GM19438 (cell line): ENCODE measurements around the gene HMOX1.
"Not testable (repeated sequence)": the region's sequence is repeated elsewhere in the genome, so short reads cannot be mapped to it uniquely, and the experiment has no call there.

ENCODE experiments used
- ATAC-seq: cut with Tn5 transposase; IDR thresholded peaks from one replicate; pipeline ENCODE4 v1.9.1; 2021; ENCODE audit warnings: low read depth; ENCODE audit not compliant: unreplicated experiment

Gene HMOX1

GRCh38 chr22:35378621-35379020, 2.3 kb upstream of the HMOX1 start:
- ATAC-seq, result no peak

GRCh38 chr22:35379146-35379993, 1.5 kb upstream of the HMOX1 start:
- no peak for ATAC-seq

DNA sequence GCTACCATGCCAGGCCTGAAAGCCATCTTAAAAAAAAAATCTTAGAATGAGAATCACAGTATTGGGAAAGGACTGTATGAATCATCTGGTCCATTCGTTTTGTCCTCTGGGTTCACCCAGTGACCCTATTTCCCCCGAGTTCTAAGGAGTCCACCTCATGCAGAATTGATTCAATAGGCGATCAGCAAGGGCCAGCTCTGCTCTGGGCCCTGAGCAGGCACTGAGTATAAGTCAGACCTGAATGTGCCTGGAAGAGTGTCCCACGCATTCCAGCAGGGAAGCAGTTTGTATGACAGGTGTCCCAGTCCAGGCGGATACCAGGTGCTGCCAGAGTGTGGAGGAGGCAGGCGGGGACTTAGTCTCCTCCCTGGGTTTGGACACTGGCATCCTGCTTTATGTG, 883 bp upstream of the HMOX1 start:
- no peak for ATAC-seq

GRCh38 chr22:35381424-35382009, 621 bp downstream of the HMOX1 start:
- no peak for ATAC-seq

- ATAC-seq, result no peak
Observed at GRCh38 chr22:35383679-35384071, 2.8 kb downstream of the HMOX1 start.

DNA sequence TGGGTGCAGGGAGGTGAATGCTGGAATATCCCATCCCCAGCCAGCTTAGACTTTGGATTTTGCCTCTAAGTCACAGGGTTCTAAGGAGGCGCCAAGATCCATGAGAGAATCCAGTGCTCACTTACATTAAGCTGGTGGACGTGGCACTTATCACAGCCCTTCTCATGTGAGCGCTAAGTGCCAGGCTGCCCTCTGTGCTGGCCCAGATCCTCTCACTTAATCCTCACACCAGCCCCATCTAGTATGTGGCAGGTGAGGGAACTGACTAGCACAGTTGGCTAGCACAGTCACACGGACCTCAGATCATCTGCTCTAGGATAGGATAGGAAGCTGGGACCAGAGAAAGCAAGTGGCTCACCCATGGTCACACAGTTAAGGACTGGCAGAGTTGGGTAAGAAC, 3.6 kb downstream of the HMOX1 start:
- no peak for ATAC-seq

- no peak for ATAC-seq
Observed at GRCh38 chr22:35384975-35385588, 4.2 kb downstream of the HMOX1 start.

DNA sequence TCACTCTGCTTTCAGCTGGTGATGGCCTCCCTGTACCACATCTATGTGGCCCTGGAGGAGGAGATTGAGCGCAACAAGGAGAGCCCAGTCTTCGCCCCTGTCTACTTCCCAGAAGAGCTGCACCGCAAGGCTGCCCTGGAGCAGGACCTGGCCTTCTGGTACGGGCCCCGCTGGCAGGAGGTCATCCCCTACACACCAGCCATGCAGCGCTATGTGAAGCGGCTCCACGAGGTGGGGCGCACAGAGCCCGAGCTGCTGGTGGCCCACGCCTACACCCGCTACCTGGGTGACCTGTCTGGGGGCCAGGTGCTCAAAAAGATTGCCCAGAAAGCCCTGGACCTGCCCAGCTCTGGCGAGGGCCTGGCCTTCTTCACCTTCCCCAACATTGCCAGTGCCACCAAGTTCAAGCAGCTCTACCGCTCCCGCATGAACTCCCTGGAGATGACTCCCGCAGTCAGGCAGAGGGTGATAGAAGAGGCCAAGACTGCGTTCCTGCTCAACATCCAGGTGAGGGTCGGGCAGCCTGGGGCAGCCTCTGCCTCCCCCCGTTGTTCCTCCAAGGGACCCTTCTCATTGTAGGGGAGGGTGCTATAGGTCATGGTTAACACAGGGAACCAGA, 5.9 kb downstream of the HMOX1 start:
- ATAC-seq, result no peak

- no peak for ATAC-seq
Observed at GRCh38 chr22:35390933-35391332, 10.0 kb downstream of the HMOX1 start.

DNA sequence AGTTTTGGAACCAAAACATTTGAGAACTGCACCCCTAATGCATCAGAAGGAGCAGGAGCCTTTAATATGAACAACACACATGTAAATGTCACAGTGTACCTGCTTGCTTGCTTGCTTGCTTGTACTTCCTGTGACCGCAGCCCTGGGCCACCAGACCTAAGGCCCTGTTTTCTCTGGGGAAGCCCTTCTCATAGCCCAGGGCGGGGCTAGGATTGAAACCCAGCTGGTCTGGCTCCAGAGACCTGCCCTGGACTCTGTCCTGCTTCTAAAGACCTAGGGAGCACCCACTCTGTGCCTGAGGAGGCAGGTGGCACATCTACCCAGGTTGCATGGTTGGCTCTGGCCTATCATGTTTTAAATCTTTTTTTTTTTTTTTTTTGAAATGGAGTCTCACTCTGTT, 11.5 kb downstream of the HMOX1 start:
- no peak for ATAC-seq

DNA sequence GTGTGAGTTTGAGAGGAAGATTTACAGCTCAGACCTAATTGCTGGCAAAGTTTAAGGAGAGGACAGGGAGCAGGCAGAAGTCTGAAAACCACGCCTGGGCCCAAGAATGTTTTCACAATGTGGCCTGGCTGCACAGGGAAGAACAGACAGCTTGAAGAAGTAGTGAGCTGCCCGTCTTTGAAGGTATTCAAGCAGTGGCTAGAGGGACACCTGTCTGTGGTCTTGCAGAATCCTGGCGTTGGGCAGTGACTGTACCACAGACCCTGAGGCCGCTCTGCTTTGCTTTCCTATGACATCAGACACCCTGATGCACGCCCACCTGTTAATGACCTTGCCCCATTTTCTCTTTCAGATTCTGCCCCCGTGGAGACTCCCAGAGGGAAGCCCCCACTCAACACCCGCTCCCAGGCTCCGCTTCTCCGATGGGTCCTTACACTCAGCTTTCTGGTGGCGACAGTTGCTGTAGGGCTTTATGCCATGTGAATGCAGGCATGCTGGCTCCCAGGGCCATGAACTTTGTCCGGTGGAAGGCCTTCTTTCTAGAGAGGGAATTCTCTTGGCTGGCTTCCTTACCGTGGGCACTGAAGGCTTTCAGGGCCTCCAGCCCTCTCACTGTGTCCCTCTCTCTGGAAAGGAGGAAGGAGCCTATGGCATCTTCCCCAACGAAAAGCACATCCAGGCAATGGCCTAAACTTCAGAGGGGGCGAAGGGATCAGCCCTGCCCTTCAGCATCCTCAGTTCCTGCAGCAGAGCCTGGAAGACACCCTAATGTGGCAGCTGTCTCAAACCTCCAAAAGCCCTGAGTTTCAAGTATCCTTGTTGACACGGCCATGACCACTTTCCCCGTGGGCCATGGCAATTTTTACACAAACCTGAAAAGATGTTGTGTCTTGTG, 12.5 kb downstream of the HMOX1 start:
- no peak for ATAC-seq

GRCh38 chr22:35394011-35394312, 13.1 kb downstream of the HMOX1 start:
- ATAC-seq, result no peak

- ATAC-seq, result no peak
Observed at GRCh38 chr22:35394810-35395563, 14.1 kb downstream of the HMOX1 start.

GRCh38 chr22:35396622-35397021, 15.7 kb downstream of the HMOX1 start:
- ATAC-seq, result not testable (repeated sequence)

- no peak for ATAC-seq
Observed at GRCh38 chr22:35397095-35397904, 16.4 kb downstream of the HMOX1 start.

GRCh38 chr22:35398591-35398973, 17.7 kb downstream of the HMOX1 start:
- ATAC-seq, result no peak

DNA sequence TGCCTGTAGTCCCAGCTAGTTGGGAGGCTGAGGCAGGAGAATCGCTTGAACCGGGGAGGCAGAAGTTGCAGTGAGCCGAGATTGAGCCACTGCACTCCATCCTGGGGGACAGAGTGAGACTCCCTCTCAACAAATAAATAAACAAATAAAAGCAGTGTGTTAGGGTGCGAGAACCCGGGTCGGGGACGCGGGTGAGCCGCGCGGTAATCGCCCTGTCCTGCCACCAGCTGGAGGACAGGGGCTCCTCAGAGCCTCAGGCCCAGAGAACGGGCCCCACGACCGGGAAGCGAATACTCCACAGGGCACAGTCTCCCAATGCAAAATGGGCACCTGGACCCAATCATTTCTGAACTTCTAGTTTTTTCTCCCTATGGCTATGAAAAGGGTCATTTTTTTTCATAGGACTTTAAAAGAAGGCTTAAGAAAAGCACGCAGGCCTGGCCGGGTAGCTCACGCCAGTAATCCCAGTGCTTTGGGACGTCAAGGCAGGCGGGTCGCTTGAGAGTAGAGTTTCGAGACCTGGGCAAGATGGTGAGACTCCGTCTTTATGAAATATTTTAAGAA, 18.3 kb downstream of the HMOX1 start:
- ATAC-seq, result no peak

GRCh38 chr22:35399678-35400500, 19.0 kb downstream of the HMOX1 start, which contains the start of gene MCM5:
Gene MCM5 (plus strand): TSS chr22:35400140. CDS start chr22:35400439, 299 bp downstream.
- ATAC-seq, result peak; percentile 87
